D721Med (cell line): ENCODE data around the gene TGM2.

ENCODE experiments used
- DNase-seq: peaks from one replicate; pipeline ENCODE4 v3.0.0; 2011; ENCODE audit warnings: low spot score; ENCODE audit not compliant: insufficient read length
- FAIRE-seq: peaks from 2 replicates; lab custom pipeline; 2011; peaks lifted over from hg19 to GRCh38; lab: Jason Lieb, UNC
- CTCF ChIP-seq: IDR thresholded peaks from 2 replicates; pipeline ENCODE4 v1.5.1; 2012; ENCODE audit warnings: mild to moderate bottlenecking, control low read depth; ENCODE audit not compliant: insufficient read depth; ENCODE audit errors: missing control alignments

Gene TGM2

GRCh38 chr20:38125157-38126056 lies 39.7 kb downstream of the TGM2 start:
- no peak for FAIRE-seq
- no peak for DNase-seq
- no peak for TF ChIP-seq CTCF

- no peak for TF ChIP-seq CTCF
- FAIRE-seq (no peak), DNase-seq (no peak)
These were observed 42.0 kb downstream of the TGM2 start for GRCh38 chr20:38123021-38123587.

GRCh38 chr20:38121741-38122140 lies 43.3 kb downstream of the TGM2 start:
- no peak for FAIRE-seq
- DNase-seq, result no peak
- TF ChIP-seq CTCF, result no peak

GRCh38 chr20:38120625-38120988 lies 44.5 kb downstream of the TGM2 start:
- no peak for DNase-seq
- FAIRE-seq, result no peak
- TF ChIP-seq CTCF, result no peak

- no peak for DNase-seq
- no peak for TF ChIP-seq CTCF
- no peak for FAIRE-seq
These were observed 45.6 kb downstream of the TGM2 start for GRCh38 chr20:38119446-38119845.

GRCh38 chr20:38117635-38118034 lies 47.4 kb downstream of the TGM2 start:
- FAIRE-seq (no peak), DNase-seq (no peak)
- no peak for TF ChIP-seq CTCF

GRCh38 chr20:38117205-38117604 lies 47.9 kb downstream of the TGM2 start:
- DNase-seq (no peak), FAIRE-seq (no peak)
- no peak for TF ChIP-seq CTCF
